ENCODE measurements around the gene ENTPD5. TPM values are rescaled to one million over a fixed set of nuclear protein-coding genes. Genes with fewer than 3 reads are reported as not detected.

Gene ENTPD5
- total and polyA plus RNA-seq, 2 donors (not counting 3 experiments of a cell fraction or from before 2014, with no cell fraction given): 8.4 to 13.0 TPM

DNA sequence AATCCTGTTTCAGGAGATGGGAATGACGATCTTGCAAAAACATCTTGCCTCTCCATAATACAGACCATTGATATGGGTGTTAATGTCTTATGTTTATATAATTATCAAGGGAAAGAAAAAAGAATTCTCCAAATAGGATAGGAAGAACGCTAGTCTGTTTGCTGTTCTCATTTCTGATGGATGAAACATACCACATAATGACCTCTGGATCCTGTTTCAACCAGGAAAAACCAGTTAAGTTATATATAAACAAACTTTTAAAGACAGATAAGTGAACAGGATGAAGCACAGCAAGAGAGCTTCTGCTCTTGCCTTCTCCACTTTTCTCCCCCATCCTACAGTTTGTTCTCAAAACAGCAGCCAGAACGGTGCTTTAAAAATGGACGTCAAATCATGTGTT is 41.2 kb downstream of the ENTPD5 start:
- intact Hi-C loops (cut with micrococcal nuclease): no loop called here
- CTCF ChIA-PET: interaction anchor here (1.2 kb wide), 1 partner anchor 16 kb away, joined by 3 read pairs; no protein-coding TSS in a partner anchor
- Histone ChIP-seq H4K20me1 (replicated peaks; ENCODE audit: control insufficient read depth, extremely low read depth, insufficient read depth, low read length) (no peaks in the 10 kb centered on the region), H3K4me3 (replicated peaks in 1 of 3; ENCODE audit: insufficient read depth in 1 of 3, low read depth in 1 of 3, low read length in 3 of 3) (no peak overlapping the region), H3K27me3 (ENCODE audit: control insufficient read depth in 2 of 2, insufficient read depth in 2 of 2, low read length in 2 of 2) (no peaks in the 10 kb centered on the region), H3K4me2 (ENCODE audit: insufficient read depth, low read length) (no peak overlapping the region), H2AFZ (ENCODE audit: low read depth, low read length) (no peak overlapping the region), H3K9me3 (replicated peaks; ENCODE audit: control insufficient read depth, insufficient read depth, low read length) (no peaks in the 10 kb centered on the region), H3K27ac (ENCODE audit: insufficient read depth, low read depth, low read length) (no peak overlapping the region), H3K36me3 (ENCODE audit: control insufficient read depth in 2 of 2, extremely low read depth in 1 of 2, insufficient read depth in 2 of 2, low read length in 2 of 2) (no peaks in the 10 kb centered on the region), H3K4me1 (ENCODE audit: control insufficient read depth, extremely low read depth, insufficient read depth, low read length) (no peaks in the 10 kb centered on the region), H3K79me2 (ENCODE audit: control insufficient read depth, insufficient read depth, low read length) (no peaks in the 10 kb centered on the region), H3K9me1 (replicated peaks; ENCODE audit: control insufficient read depth, extremely low read depth, insufficient read depth, low read length) (no peaks in the 10 kb centered on the region), H3K9ac (replicated peaks; ENCODE audit: extremely low read depth, insufficient read depth, low read length) (no peak overlapping the region)
- no TSS peak for BruUV-seq (replicated peaks)
- TF ChIP-seq MYC (IDR thresholded peaks at IDR 0.05; ENCODE audit: low read depth, low read length) (no peak), POLR2A (IDR thresholded peaks at IDR 0.05; ENCODE audit: low read depth, low read length) (no peak), EZH2 (IDR thresholded peaks at IDR 0.05; ENCODE audit: borderline replicate concordance, low read depth, low read length, severe bottlenecking) (no peak), FOS (IDR thresholded peaks at IDR 0.05; ENCODE audit: borderline replicate concordance, insufficient read depth, low read length) (no peak), GATA2 (IDR thresholded peaks at IDR 0.05; ENCODE audit: insufficient read depth, insufficient read length, low read depth, low read length) (no peak), JUN (IDR thresholded peaks at IDR 0.05; ENCODE audit: borderline replicate concordance, insufficient read depth, insufficient read length, low read depth) (no peak), POLR2AphosphoS5 (IDR thresholded peaks at IDR 0.05; ENCODE audit: insufficient read depth, low read depth, low read length) (no peak)
- TF ChIP-seq, protein P1, sequence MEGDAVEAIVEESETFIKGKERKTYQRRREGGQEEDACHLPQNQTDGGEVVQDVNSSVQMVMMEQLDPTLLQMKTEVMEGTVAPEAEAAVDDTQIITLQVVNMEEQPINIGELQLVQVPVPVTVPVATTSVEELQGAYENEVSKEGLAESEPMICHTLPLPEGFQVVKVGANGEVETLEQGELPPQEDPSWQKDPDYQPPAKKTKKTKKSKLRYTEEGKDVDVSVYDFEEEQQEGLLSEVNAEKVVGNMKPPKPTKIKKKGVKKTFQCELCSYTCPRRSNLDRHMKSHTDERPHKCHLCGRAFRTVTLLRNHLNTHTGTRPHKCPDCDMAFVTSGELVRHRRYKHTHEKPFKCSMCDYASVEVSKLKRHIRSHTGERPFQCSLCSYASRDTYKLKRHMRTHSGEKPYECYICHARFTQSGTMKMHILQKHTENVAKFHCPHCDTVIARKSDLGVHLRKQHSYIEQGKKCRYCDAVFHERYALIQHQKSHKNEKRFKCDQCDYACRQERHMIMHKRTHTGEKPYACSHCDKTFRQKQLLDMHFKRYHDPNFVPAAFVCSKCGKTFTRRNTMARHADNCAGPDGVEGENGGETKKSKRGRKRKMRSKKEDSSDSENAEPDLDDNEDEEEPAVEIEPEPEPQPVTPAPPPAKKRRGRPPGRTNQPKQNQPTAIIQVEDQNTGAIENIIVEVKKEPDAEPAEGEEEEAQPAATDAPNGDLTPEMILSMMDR (IDR thresholded peaks at IDR 0.05; ENCODE audit: extremely low read depth in 1 of 2, insufficient read depth in 1 of 2, low read depth in 1 of 2, low read length in 2 of 2): no peak
- TF ChIP-seq, protein P2, sequence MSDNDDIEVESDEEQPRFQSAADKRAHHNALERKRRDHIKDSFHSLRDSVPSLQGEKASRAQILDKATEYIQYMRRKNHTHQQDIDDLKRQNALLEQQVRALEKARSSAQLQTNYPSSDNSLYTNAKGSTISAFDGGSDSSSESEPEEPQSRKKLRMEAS (IDR thresholded peaks at IDR 0.05; ENCODE audit: insufficient read depth, insufficient read length): no peak
- FAIRE-seq: no peak
- DNase-seq (ENCODE audit: low read depth, low spot score): no peak
- POLR2A ChIA-PET: no interaction called here
- dilution Hi-C loops (cut with MboI; ENCODE audit: extremely low pct_ligation_motif_present, low sequenced_read_pairs): no loop called here
